HG03025 (cell line): Measurements from ENCODE around the gene KLC1.

Experiments
- ATAC-seq: cut with Tn5 transposase; IDR thresholded peaks from one replicate; pipeline ENCODE4 v1.9.1; 2021; ENCODE audit warnings: mild to moderate bottlenecking, moderate library complexity; ENCODE audit not compliant: unreplicated experiment, low FRiP score

KLC1 gene

DNA sequence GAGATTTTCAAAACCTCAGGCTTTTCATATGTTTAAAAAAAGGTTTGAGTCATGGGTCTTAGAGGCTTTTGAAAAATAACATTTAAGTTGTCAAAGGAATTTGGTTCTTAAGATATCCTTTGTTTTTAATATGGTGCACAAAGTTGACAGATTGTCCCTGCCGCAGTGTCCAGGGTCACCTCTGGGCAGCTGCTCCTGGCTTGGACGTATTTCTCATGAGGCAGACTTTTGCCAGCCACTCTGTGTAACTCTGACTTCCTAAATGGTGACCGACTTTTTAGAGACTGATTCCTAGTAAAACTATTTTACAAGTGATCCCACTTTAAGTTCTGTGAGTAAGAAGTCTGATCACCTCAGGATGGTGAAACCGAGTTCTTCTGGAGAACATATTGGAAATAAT lies 58.7 kb downstream of the KLC1 start:
- no peak for ATAC-seq

DNA sequence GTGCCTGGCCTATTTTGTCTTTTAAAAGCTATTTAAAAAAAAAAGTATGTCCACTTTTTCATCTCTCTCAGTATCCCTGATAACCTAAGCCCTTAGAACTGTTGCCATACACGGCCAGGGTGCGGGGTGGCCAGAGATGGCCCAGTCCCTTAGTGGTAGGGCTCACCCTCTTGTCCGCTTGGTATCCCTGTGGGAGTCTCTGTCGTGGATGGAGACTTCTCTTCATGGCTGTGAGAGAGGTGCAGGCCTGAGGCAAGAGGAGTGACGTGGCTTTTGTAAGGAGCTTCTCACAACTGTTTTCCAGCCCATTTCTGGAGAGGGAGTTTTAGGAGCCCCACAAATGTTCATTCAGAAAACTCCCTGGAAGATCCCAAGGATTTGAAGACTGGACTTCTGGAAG lies 59.4 kb downstream of the KLC1 start:
- no peak for ATAC-seq

DNA sequence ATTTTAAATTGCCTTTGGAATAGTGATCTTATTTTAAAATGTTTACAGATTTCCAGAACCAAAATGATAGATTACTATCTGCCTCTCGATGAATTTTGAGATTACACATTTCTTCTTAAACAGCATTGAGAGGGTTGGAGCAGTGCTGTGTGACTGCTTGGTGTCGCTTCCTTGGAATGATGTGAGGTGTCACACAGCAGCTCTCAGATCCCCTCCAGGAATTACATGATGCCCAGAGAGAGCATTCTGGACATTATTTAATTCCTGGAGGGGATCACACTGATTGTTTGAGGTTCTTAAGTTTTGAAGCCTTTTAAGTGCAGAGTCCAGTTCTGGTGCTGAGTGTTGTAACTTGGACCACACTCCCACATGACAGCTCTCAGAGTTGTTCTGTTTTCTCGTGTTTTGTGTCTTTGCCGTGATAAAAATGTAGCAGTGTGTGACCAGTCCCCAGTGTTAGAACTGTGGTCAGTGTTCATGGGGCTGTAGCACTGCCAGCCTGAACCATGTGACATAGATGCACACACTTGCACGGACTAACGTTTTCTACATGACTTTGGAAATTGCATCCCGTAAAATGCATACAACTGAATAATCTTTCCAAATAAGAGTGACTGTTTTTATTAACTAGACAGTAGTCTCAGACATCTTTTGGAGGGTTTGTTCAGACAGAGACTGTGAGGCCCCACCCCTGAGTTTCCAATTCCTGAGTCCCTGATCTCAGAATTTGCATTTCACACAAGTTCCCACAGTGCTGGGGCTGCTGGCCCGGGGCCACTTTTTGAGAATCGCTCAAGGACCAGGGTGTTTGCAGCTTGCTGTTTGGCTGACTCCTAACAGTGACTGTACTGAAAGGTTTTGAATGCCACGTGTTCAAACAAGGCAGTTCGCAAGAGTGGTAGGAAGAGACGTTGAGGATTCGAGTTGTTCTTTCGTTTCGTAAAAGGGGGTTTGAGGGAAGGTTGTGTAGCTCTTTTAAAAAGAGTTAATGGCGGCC lies 60.2 kb downstream of the KLC1 start:
- no peak for ATAC-seq

DNA sequence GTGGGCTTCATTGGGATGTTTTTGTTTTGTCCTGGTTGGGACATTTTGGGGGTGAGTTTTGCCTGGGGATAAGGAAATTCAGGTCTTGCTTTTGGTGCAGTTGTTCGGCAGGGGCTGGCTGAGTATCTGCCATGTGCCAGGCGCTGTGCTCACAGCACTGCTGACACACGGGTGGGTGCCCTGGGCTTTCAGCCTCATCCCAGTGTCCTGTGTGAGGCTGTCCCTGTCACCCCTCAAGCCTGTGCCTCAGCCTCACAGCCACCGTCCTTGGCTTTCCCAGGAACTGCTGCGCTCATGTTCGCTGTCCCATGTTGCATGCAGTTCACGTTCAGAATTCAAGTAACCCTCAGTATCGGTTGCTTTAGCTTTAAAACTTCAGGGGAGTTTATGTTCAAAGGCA lies 61.3 kb downstream of the KLC1 start:
- ATAC-seq: no peak

DNA sequence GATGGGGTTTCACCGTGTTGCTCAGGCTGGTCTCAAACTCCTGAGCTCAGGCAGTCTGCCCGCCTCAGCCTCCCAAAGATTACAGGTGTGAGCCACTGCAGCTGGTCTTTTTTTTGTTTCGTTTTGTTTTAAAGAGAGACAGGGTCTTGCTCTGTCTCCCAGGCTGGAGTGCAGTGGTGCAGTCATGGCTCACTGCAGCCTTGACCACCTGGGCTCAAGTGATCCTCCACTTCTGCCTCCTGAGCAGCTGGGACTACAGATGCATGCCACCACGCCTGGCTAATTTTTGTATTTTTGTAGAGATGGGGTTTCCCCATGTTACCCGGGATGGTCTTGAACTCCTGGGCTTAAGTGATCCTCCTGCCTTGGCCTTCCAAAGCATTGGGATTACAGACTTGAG lies 62.6 kb downstream of the KLC1 start:
- ATAC-seq: peak; percentile 63

DNA sequence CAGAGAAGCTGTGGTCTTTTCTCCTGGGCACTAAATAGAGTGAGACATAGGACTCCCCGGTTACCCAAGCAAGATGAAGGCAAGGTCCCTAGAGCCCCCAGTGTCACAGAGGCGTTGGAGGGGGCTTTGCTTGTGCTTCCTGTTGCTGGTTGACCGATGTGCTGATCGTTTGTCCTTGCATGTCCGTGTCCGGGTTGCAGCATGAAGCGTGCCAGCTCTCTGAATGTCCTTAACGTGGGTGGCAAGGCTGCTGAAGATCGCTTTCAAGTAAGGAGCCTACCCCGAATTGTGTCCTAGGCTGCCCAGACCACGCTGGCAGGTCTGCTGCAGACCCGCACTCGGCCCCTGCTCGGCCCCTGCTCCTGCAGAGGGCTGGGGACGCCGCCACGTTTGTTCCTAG lies 63.1 kb downstream of the KLC1 start:
- ATAC-seq: no peak

DNA sequence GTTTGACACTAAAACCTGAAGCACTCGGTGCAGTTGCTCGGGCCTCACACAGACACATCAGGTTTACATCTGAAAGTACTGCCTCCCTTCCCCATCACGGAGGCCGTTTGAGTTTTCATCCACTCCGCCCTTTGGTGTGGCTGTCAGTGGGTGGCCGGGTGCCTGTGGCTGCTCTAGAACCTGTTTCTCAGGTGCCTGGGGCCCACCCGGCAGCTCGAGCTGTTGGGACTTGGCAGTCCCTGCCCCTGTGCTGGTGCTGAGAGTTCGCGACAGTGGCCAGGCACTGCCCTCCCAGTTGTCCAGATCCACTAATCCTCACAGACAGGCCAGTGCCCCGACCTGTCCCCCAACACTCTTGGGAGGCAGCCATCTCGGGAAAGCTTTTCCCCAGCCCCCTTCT lies 63.9 kb downstream of the KLC1 start:
- no peak for ATAC-seq

DNA sequence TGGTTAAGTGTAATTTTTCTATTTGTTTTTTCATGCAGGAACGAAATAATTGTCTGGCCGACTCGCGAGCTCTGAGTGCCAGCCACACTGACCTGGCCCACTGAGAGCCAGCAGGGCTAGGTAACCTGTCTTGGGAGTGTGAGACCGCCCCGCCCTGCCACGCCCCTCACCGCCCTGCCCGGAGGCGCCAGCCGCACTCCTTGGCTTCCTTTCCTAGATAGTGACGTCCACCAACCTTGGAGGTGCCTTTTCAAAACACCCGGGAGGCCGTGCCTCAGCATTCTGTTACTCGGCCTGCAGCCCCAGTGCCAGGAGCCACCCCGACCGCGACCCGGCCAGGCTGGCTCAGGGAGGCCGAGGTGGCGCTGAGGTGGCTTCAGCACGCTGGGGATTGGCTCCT lies 64.5 kb downstream of the KLC1 start:
- no peak for ATAC-seq

DNA sequence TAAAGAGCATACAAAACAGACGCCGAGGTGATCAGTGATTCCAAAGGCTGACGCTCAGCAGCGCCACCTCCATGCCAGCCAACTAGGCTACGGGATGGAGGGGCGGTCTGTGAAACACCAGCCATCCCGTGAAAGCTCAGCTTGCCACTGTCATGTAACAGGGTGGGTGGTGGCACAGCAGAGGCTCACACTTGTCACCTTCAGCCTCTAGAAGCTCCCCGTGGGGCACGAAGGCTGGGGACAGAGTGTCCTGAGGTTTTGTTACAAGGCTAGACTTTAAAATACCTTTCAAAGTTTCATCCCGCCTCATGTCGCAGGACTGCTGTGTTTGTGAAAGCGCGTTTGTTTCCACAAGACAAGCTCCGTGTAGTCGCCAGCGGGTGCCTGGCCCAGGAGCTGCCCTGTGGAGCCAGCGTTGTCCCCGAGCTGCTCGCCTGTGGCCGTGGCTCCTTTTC lies 65.6 kb downstream of the KLC1 start:
- no peak for ATAC-seq

DNA sequence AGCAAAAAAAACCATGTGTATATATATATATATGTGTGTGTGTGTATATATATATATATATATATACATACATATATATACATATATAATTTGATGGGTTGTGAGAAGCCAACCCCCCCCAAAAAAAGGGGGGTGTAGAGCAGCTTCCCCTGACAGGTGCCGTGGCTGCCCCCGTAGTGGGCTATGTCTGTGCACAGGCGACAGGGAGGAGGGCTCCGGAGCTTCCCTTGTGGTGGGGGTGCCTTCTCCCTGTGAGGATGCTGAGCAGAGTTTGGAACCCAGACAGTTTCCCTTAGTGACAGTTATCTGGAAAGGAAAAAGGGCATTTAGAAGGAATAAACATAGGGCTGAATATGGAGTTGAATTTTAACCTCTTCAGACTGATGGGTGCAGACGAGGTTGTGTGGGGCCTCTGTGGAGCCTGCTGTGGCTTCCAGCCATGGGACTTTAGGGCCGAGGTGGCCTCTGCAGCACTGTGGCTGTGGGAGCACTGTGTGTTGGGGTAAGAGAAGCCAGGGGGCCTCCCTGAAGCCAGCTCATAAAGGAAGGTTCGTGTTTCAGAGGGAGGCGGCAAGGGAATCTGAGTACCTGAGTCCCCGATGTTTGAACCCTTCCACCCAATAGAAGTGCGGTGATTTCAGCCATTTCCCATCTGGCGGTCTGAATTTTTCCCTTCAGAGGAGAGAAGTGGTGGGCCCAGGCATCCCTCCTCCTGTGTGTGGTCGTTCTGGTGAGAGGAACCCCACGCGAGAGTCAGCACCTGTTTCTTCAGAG lies 66.5 kb downstream of the KLC1 start:
- no peak for ATAC-seq

DNA sequence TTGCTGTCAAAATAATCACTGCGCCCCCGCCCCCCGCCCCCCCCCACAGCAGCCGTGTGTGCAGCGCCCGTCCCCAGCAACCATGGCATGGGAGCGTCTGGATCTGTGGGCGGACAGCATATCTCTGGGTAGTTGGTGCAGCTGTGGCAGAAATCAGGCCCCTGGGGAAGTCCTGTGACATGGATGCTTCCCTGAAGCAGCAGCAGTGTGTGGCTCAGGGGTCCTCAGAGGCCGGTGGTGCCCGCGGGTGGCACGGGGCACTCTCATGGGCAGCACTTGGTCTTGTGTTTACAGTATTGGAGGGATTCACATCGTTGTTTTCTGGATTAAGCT lies 67.0 kb downstream of the KLC1 start:
- no peak for ATAC-seq

DNA sequence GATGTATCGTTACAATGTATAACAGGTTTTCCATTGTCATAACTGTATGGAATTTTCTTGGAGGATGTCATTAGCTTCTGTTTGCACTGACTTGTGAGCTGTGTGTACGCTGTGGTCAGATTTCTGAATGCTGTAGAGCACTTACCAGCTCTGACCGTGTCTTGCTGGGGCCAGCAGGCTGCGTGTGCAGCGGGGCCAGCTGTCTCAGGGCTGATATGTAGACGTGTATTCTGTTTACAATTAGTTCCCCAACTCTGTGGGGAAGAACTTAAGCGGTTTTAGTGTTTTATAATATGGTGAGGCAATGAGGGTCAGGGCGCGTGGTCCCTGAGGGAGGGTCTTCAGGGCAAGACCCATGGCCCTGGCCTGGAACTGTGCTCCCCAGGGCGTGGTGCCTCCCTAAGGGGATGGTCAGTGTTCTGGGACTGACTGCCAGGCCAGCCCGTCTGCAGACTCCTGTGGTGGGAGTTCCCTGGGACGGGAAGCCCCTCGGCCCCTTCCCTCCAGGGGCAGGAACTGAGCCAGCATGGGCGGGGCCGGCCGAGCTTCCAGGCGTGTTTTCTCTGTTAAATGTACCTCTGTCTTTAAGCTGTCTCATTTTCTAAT lies 67.6 kb downstream of the KLC1 start:
- no peak for ATAC-seq

DNA sequence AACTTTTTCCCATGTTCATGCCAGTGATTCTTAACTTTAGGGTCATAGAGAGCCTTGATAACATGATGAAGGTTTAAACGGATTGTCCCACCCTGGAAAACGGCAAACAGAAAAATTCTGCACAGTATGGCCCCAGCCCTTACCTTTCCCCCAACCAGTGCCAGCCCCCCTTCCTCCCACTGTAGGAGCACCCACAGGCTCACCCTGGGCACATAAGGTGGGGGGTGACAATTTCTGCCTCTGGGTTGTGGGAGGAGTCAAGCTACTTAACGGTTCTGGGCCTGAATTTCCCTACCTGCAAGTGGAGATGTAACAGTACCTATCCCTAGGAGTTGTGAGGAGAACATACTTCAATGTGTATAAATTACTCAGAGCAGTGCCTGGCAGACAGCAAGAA lies 68.2 kb downstream of the KLC1 start:
- no peak for ATAC-seq

DNA sequence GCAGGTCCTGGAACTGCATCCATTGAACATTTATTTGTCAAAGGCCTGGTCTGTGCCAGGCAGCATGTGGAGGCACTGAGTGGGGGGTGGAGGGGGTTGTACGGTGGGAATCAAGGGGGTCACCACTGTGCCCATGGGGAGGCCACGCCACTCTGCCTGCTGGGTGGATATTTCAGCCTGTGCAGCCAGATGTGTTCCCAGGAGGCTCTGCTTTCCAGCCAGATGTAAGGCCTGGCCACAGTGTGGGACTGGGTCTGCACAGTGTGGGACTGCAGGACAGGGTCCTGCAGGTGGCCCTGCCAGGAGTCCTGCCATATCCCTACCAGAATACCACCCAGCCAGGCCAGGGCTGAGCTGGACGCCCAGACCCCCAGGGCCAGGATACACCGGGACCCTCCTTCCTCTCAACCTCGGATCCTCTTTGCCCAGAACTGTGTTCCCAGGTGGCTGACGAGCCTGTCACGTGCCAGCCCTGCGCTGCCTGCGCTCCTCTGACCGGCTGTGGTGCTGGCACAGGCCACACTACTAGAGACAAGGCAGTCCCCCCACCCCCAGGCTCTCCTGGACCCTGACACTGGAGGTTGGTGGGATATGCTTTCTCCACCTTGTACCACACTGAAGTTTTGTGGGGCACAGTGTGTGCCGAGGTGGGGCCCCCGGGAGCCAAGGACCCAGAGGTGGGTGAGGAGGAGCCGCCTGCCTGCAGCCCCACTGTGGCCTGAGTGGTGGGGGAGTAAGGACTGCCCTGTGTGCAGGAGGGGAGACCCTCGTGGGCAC lies 68.8 kb downstream of the KLC1 start:
- ATAC-seq: no peak

DNA sequence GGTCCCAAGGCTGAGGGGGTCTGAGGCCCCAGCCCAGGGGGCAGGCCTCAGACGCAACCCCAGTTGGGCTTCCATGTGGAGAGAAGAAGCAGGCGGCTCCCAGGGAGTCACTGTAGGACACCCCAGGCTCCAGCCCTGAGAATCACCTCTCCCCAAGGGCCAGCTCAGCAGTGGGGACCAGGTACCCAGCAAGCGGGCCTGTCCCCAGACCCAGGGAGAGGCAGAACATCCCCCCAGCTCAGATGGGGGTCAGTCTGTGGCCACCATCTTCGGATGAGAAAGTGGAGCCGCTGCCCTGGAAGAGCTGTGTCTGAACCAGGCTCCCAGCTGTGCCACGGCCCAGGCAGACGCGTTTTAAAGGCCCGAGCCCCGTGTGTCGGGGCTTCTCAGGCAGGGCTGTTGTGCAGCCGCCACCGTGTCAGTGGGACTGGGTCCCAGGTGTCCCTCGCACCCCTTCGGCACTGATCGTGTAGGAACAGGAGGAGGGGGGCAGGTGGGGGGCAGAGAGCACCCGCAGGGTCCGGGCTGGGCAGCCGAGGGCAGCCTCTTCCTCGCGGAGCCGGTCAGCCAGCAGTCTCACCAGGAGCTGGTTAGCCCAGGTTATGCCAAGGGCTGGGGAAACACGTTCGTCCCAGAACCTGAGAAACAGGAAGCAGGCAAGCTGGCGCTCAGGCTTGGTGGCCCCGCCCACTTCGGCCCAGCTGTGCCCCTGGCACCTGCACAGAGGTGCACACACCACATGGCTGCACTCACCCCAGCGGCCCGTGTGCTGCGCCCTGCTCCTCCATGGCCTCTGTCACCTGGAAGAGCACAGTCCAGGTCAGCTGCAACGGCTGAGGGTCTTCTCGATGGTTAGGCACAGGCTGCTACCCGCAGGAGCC lies 69.6 kb downstream of the KLC1 start:
- ATAC-seq: no peak

DNA sequence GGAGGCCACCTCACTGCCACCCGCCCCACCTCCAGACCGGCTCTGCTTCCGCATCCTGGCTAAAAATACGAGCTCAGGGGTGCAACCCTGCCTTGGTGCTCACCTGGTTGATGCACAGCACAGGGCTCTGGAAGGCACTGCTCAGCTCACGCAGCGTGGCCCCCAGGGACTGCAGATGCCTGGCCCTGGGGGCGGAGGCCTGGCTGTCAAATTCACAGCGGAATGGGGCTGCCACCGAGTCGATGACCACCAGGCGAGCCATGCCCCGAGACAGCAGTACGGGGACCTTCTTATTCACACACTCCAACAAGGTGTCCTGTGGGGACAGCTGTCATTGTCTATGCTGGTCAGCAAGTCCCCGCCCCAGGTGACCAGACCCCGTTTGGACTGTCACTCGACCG lies 70.2 kb downstream of the KLC1 start:
- ATAC-seq: no peak

DNA sequence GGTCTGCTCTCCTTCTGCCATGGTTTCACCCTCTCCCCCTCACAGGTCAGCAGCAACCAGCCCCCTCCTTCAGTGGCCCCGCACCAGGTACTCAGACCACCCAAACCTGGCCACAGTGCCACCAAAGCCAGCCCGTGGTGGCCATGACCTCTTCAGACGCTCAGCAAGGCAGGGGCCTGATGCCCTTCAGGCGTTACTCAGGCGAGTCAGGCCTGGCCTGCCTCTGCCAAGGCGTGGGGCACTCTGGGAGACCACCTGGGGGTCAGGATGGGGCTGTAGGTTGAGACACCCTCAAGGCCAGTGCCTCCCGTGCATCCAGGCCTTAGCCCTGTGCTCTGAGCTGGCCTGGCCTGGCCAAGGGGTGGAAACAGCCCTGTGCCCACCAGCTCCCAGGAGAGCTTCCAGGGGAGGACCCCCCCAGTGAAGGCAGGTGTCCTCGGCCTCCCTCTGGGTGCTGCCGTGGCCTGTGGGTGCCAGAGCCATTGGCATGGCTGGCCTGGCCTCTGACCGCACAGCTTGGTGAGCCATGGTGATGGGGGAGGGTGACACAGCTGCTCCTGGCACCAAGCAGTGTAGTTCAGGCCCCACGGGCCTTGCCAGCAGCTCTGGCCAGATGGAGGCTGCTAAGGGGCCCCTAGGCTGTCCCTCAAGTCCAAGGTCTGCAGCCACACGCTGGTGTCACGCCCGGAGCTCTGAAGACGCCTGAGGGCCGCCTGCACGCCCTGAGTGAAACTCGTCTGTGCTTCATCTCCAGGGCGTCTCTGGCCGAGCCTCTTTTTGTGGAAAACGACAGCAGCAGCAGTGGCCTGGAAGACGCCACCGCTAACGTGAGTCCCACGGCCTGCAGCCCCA lies 71.1 kb downstream of the KLC1 start:
- ATAC-seq: no peak

DNA sequence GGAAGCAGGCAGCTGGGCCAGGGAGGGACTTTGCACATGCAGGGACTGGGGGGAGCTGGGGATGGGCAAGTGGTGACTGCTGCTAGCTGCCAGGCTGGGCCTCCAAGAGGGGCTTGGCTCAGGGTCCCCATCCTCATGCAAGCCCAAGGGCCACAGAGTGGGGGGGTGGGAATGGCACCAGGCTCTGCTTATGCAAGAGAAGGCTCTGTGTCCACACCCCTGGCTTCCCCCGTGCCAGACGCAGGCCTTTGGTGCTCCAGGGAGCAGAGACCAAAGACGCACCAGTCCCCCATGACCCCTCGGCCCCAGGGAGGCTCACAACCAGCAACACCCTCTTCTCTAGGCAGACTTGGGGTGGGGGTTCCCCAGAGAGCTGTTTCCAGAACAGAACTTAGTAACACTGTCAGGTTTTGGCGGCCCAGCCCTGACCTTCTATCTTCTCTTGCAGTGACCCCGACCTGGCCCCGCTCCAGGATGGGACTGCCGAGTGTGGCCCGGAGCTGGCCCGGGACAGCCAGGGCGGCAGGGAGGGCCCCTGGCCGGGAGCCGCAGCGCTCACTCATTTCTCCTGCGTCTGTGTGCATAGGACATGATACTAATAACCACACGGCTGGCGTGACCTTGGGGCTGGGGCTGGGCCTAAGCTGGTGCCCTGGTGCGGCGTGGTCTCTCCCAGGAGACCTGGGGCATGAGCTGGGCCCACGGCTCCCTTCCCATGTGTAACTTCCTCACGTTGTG lies 71.9 kb downstream of the KLC1 start:
- no peak for ATAC-seq
